ENCODE measurements around the gene PAX8. TPM values are rescaled to one million over a fixed set of nuclear protein-coding genes. Genes with fewer than 3 reads are reported as not detected.

PAX8 gene
- total and polyA plus RNA-seq, 2 donors from 2014 or later, result 199 to 607 TPM

DNA sequence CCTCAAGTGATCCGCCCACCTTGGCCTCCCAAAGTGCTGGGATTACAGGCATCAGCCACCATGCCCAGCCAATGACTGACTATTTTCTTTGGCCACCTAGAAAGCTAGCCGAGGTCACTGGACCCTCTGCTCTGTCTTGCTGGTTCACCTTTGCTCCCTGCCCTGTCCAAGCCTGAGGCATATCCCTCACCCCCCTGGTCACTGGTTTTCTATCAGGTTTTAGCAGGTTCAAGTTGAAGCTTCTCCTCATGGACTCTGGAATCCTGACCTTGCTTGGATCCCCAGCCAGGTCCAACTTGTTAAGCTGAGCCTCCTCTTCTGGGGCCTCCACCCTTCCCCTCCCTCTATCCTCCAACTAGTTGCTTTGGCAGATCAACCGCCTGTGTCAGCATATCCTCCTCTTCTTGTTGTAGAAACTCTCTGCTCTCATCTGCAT is 33.4 kb downstream of the PAX8 start:
- Histone ChIP-seq H3K9me3 (ENCODE audit: control insufficient read depth in 2 of 3, insufficient read depth in 1 of 3, low read length in 3 of 3) (no peaks in the 10 kb centered on the region), H3K4me1 (ENCODE audit: control insufficient read depth in 2 of 3, insufficient read depth in 2 of 3, low read depth in 1 of 3, low read length in 3 of 3) (peaks cover 0 to 62% (median 45%) of the 10 kb centered on the region in 3 donors), H3K27ac (ENCODE audit: low read depth in 2 of 2, low read length in 2 of 2) (peak overlapping the region; percentile 11 to 61), H3K27me3 (ENCODE audit: control insufficient read depth, insufficient read depth, low read length) (no peaks in the 10 kb centered on the region), H3K4me3 (ENCODE audit: low read length in 3 of 3) (no peak overlapping the region), H3K36me3 (ENCODE audit: control insufficient read depth in 2 of 3, insufficient read depth in 3 of 3, low read length in 3 of 3) (peaks cover 10 to 54% (median 23%) of the 10 kb centered on the region in 3 donors), H3K9ac (ENCODE audit: low read length in 3 of 3) (peak overlapping the region in 1 of 3 donors; percentile 43)
- DNase-seq, result no peak
- no peak for TF ChIP-seq CTCF (IDR thresholded peaks at IDR 0.05; ENCODE audit: borderline replicate concordance, extremely low read depth, insufficient read depth)
- intact Hi-C loops (cut with DNase I), result loop anchor here (5.0 kb wide), 1 partner anchor 122 kb away; no protein-coding TSS in a partner anchor
- no peak for FAIRE-seq

GRCh38 chr2:113242327-113242726 is 36.4 kb downstream of the PAX8 start:
- DNase-seq, result no peak
- Histone ChIP-seq H3K27ac (ENCODE audit: low read depth in 2 of 2, low read length in 2 of 2) (peak overlapping the region; percentile 81 to 82), H3K4me3 (ENCODE audit: low read length in 3 of 3) (no peak overlapping the region), H3K9ac (ENCODE audit: low read length in 3 of 3) (no peak overlapping the region), H3K9me3 (ENCODE audit: control insufficient read depth in 2 of 3, insufficient read depth in 1 of 3, low read length in 3 of 3) (no peaks in the 10 kb centered on the region), H3K4me1 (ENCODE audit: control insufficient read depth in 2 of 3, insufficient read depth in 2 of 3, low read depth in 1 of 3, low read length in 3 of 3) (peaks cover 0 to 63% (median 48%) of the 10 kb centered on the region in 3 donors), H3K27me3 (ENCODE audit: control insufficient read depth, insufficient read depth, low read length) (no peaks in the 10 kb centered on the region), H3K36me3 (ENCODE audit: control insufficient read depth in 2 of 3, insufficient read depth in 3 of 3, low read length in 3 of 3) (peaks cover 20 to 81% (median 29%) of the 10 kb centered on the region in 3 donors)
- TF ChIP-seq CTCF (IDR thresholded peaks at IDR 0.05; ENCODE audit: borderline replicate concordance, extremely low read depth, insufficient read depth), result no peak
- intact Hi-C loops (cut with DNase I), result no loop called here
- no peak for FAIRE-seq

GRCh38 chr2:113240915-113241911 is 37.5 kb downstream of the PAX8 start:
- peak overlapping the region; percentile 81 to 82 for H3K27ac ChIP-seq (ENCODE audit: low read depth in 2 of 2, low read length in 2 of 2)
- FAIRE-seq (peak; percentile 6), DNase-seq (peak in 1 of 5 donors; percentile 95)
- no peak overlapping the region for H3K4me3 ChIP-seq (ENCODE audit: low read length in 3 of 3)
- no peaks in the 10 kb centered on the region for H3K27me3 ChIP-seq (ENCODE audit: control insufficient read depth, insufficient read depth, low read length)
- intact Hi-C loops (cut with DNase I), result no loop called here
- H3K4me1 ChIP-seq (ENCODE audit: control insufficient read depth in 2 of 3, insufficient read depth in 2 of 3, low read depth in 1 of 3, low read length in 3 of 3), result peaks cover 0 to 53% (median 43%) of the 10 kb centered on the region in 3 donors
- H3K36me3 ChIP-seq (ENCODE audit: control insufficient read depth in 2 of 3, insufficient read depth in 3 of 3, low read length in 3 of 3), result peaks cover 20 to 91% (median 30%) of the 10 kb centered on the region in 3 donors
- no peaks in the 10 kb centered on the region for H3K9me3 ChIP-seq (ENCODE audit: control insufficient read depth in 2 of 3, insufficient read depth in 1 of 3, low read length in 3 of 3)
- peak overlapping the region in 1 of 3 donors; percentile 31 for H3K9ac ChIP-seq (ENCODE audit: low read length in 3 of 3)
- no peak for TF ChIP-seq CTCF (IDR thresholded peaks at IDR 0.05; ENCODE audit: borderline replicate concordance, extremely low read depth, insufficient read depth)

All from kidney (tissue), 14 donors.